Endodermal cell (in vitro differentiated cells): ENCODE data around the gene HRNR. TPM values are rescaled to one million over a fixed set of nuclear protein-coding genes. Genes with fewer than 3 reads are reported as not detected.

Experiments
- DNase-seq: peaks from one replicate; pipeline ENCODE4 v3.0.0-alpha.2; 2017
- H3K27ac ChIP-seq: 2 replicates; pipeline ENCODE4 v1.5.1; 2013; ENCODE audit warnings: mild to moderate bottlenecking, low read depth, low read length, moderate library complexity
- H3K27me3 ChIP-seq: 2 replicates; pipeline ENCODE4 v1.6.1; 2013; ENCODE audit warnings: mild to moderate bottlenecking, low read length, moderate library complexity; ENCODE audit not compliant: insufficient read depth, control insufficient read depth, poor library complexity, severe bottlenecking
- H3K36me3 ChIP-seq: 2 replicates; pipeline ENCODE4 v1.7.0; 2013; ENCODE audit warnings: mild to moderate bottlenecking, low read length, moderate library complexity; ENCODE audit not compliant: control insufficient read depth, insufficient read depth
- H3K4me1 ChIP-seq: one replicate; pipeline ENCODE4 v1.7.0; 2013; ENCODE audit warnings: low read length; ENCODE audit not compliant: control insufficient read depth, insufficient read depth
- H3K4me3 ChIP-seq: 2 replicates; pipeline ENCODE4 v1.5.1; 2013; ENCODE audit warnings: mild to moderate bottlenecking, low read length, moderate library complexity
- H3K9ac ChIP-seq: 2 replicates; pipeline ENCODE4 v1.6.1; 2013; ENCODE audit warnings: mild to moderate bottlenecking, low read length, moderate library complexity; ENCODE audit not compliant: poor library complexity, severe bottlenecking; ENCODE audit errors: extremely low read depth
- H3K9me3 ChIP-seq: 2 replicates; pipeline ENCODE4 v1.6.1; 2013; ENCODE audit warnings: mild to moderate bottlenecking, low read length, moderate library complexity; ENCODE audit not compliant: control insufficient read depth
- H3K27ac Mint-ChIP-seq: 2 replicates; pipeline ENCODE4 v1.8.0; 2020; ENCODE audit warnings: mixed read lengths
- H3K27me3 Mint-ChIP-seq: 2 replicates; pipeline ENCODE4 v1.8.0; 2021; ENCODE audit warnings: mild to moderate bottlenecking, mixed read lengths; ENCODE audit not compliant: insufficient read depth
- H3K36me3 Mint-ChIP-seq: 2 replicates; pipeline ENCODE4 v1.8.0; 2020; ENCODE audit warnings: low read depth, mixed read lengths
- H3K4me1 Mint-ChIP-seq: 2 replicates; pipeline ENCODE4 v1.8.0; 2020; ENCODE audit warnings: mixed read lengths
- H3K4me3 Mint-ChIP-seq: 2 replicates; pipeline ENCODE4 v1.8.0; 2020; ENCODE audit warnings: mild to moderate bottlenecking, moderate library complexity, mixed read lengths
- H3K9me3 Mint-ChIP-seq: 2 replicates; pipeline ENCODE4 v1.8.0; 2020; ENCODE audit warnings: mild to moderate bottlenecking, mixed read lengths
- CTCF ChIP-seq: fragments of 200-600 bp; sonication (generic); conservative IDR thresholded peaks from 2 replicates; pipeline ENCODE4 v1.5.0; 2021; ENCODE audit warnings: antibody characterized with exemption, mild to moderate bottlenecking
- WGBS, 2 experiments: methylation state at CpG; one replicate each; pipeline versions ENCODE4 v1.1.5 to v1.1.7; 2013; ENCODE audit warnings: missing lambda C conversion rate in 2 of 2, mixed read lengths in 1 of 2; ENCODE audit not compliant: insufficient coverage in 1 of 2, insufficient read length in 1 of 2; 5-methylcytosine and 5-hydroxymethylcytosine counted together
- total RNA-seq, 2 donors: library from RNA; stranded (reverse); fragmentation: NEBNext Ultra II Directional in 1 of 2; extraction: Animal tissue kit (Norgen Biotek cat#: 25700) in 1 of 2; gene quantifications; 2 replicates in 1 of 2; 3 replicates in 1 of 2; pipeline ENCODE4 v1.2.1, GENCODE V29; 2021

The HRNR gene
- total RNA-seq, 2 donors from 2014 or later, result not detected

GRCh38 chr1:152182944-152183361, 41.0 kb downstream of the HRNR start:
- no peak for TF ChIP-seq CTCF
- Histone ChIP-seq H3K9ac (no peak overlapping the region), H3K27ac (no peak overlapping the region), H3K4me1 (no peaks in the 10 kb centered on the region), H3K36me3 (no peaks in the 10 kb centered on the region), H3K4me3 (no peak overlapping the region), H3K27me3 (no peaks in the 10 kb centered on the region), H3K9me3 (no peaks in the 10 kb centered on the region)
- Mint-ChIP-seq H3K9me3 (no peaks in the 10 kb centered on the region), H3K4me3 (no peak overlapping the region), H3K27me3 (peaks cover 10% of the 10 kb centered on the region), H3K36me3 (no peaks in the 10 kb centered on the region), H3K27ac (no peak overlapping the region), H3K4me1 (no peaks in the 10 kb centered on the region)
- DNase-seq, result no peak
- WGBS, 2 experiments, result 60 to 76% methylated on average over 2 of the region's 2 CpGs

GRCh38 chr1:152182431-152182830, 41.6 kb downstream of the HRNR start:
- Histone ChIP-seq H3K4me1 (no peaks in the 10 kb centered on the region), H3K36me3 (no peaks in the 10 kb centered on the region), H3K4me3 (no peak overlapping the region), H3K27me3 (no peaks in the 10 kb centered on the region), H3K9me3 (no peaks in the 10 kb centered on the region), H3K27ac (no peak overlapping the region), H3K9ac (no peak overlapping the region)
- no peak overlapping the region for H3K27ac Mint-ChIP-seq
- no peaks in the 10 kb centered on the region for H3K36me3 Mint-ChIP-seq
- H3K4me1 Mint-ChIP-seq, result no peaks in the 10 kb centered on the region
- WGBS, 2 experiments, result 62 to 71% methylated on average over 2 of the region's 2 CpGs
- peaks cover 10% of the 10 kb centered on the region for H3K27me3 Mint-ChIP-seq
- H3K9me3 Mint-ChIP-seq, result no peaks in the 10 kb centered on the region
- peak; percentile 71 for TF ChIP-seq CTCF
- peak; percentile 61 for DNase-seq
- no peak overlapping the region for H3K4me3 Mint-ChIP-seq

GRCh38 chr1:152179566-152179965, 44.4 kb downstream of the HRNR start:
- Mint-ChIP-seq H3K27me3 (peaks cover 8% of the 10 kb centered on the region), H3K4me3 (no peak overlapping the region), H3K9me3 (peaks cover 5% of the 10 kb centered on the region), H3K36me3 (no peaks in the 10 kb centered on the region), H3K27ac (no peak overlapping the region), H3K4me1 (no peaks in the 10 kb centered on the region)
- DNase-seq, result no peak
- TF ChIP-seq CTCF, result no peak
- WGBS, 2 experiments, result 92% methylated on average over 1 of the region's 1 CpG; no CpG with 5 or more reads in 1 of the 2 experiments
- H3K9ac ChIP-seq, result no peak overlapping the region
- no peaks in the 10 kb centered on the region for H3K36me3 ChIP-seq
- no peaks in the 10 kb centered on the region for H3K9me3 ChIP-seq
- H3K4me3 ChIP-seq, result no peak overlapping the region
- no peak overlapping the region for H3K27ac ChIP-seq
- no peaks in the 10 kb centered on the region for H3K4me1 ChIP-seq
- no peaks in the 10 kb centered on the region for H3K27me3 ChIP-seq
